ENCODE data around the gene ADCY1. TPM values are rescaled to one million over a fixed set of nuclear protein-coding genes. Genes with fewer than 3 reads are reported as not detected.

Gene ADCY1
- polyA plus RNA-seq, 1 donor (not counting 4 experiments of a cell fraction or from before 2014, with no cell fraction given), result 0.54 TPM

DNA sequence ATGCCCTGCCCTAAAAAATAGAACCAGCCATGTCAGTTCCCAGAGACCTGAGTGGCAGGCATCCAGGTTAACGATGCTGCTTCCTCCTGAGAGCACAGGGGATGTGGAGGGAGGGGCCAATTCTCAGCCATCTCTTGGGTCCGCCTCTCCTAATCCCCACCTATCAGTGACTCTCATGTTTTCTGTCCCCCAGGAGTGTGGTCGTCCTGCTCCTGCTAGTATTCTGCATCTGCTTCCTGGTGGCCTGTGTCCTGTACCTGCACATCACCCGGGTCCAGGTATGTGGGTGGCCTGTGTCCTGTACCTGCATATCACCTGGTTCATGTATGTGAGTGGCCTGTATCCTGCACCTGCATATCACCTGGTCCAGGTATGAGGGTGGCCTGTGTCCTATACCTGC lies 105.3 kb downstream of the ADCY1 start:
- TF ChIP-seq, protein P1, sequence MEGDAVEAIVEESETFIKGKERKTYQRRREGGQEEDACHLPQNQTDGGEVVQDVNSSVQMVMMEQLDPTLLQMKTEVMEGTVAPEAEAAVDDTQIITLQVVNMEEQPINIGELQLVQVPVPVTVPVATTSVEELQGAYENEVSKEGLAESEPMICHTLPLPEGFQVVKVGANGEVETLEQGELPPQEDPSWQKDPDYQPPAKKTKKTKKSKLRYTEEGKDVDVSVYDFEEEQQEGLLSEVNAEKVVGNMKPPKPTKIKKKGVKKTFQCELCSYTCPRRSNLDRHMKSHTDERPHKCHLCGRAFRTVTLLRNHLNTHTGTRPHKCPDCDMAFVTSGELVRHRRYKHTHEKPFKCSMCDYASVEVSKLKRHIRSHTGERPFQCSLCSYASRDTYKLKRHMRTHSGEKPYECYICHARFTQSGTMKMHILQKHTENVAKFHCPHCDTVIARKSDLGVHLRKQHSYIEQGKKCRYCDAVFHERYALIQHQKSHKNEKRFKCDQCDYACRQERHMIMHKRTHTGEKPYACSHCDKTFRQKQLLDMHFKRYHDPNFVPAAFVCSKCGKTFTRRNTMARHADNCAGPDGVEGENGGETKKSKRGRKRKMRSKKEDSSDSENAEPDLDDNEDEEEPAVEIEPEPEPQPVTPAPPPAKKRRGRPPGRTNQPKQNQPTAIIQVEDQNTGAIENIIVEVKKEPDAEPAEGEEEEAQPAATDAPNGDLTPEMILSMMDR (optimal IDR thresholded peaks at IDR 0.05 in 1 of 3, IDR thresholded peaks at IDR 0.05 in 1 of 3, conservative IDR thresholded peaks at IDR 0.05 in 1 of 3; ENCODE audit: extremely low read depth in 1 of 3, insufficient read depth in 2 of 3, low read length in 3 of 3), result no peak
- no peak for TF ChIP-seq EZH2 (IDR thresholded peaks at IDR 0.05; ENCODE audit: low read length)
- no peaks in the 10 kb centered on the region for H4K20me1 ChIP-seq (ENCODE audit: control insufficient read depth, extremely low read depth, insufficient read depth, low read length)
- H3K79me2 ChIP-seq (ENCODE audit: control insufficient read depth, insufficient read depth, low read length), result no peaks in the 10 kb centered on the region
- dilution Hi-C loops (cut with MboI; ENCODE audit: extremely low pct_ligation_motif_present, low sequenced_read_pairs), result no loop called here
- H3K4me2 ChIP-seq (ENCODE audit: control insufficient read depth, extremely low read depth, insufficient read depth, low read depth, low read length), result no peak overlapping the region
- H3K4me1 ChIP-seq (ENCODE audit: control insufficient read depth, extremely low read depth, insufficient read depth, low read length), result no peaks in the 10 kb centered on the region
- no peak for FAIRE-seq
- H2AFZ ChIP-seq (ENCODE audit: control insufficient read depth, low read length), result no peak overlapping the region
- H3K27ac ChIP-seq (ENCODE audit: control insufficient read depth, insufficient read depth, low read length), result no peak overlapping the region
- H3K9me1 ChIP-seq (ENCODE audit: control insufficient read depth, extremely low read depth, insufficient read depth, low read length), result no peaks in the 10 kb centered on the region
- no peaks in the 10 kb centered on the region for H3K36me3 ChIP-seq (ENCODE audit: control insufficient read depth in 2 of 2, extremely low read depth in 1 of 2, insufficient read depth in 2 of 2, low read length in 2 of 2)
- no peak overlapping the region for H3K4me3 ChIP-seq (ENCODE audit: control insufficient read depth in 2 of 3, extremely low read depth in 1 of 3, insufficient read depth in 2 of 3, low read depth in 1 of 3, low read length in 3 of 3)
- H3K9me3 ChIP-seq (ENCODE audit: control insufficient read depth, low read depth, low read length), result no peaks in the 10 kb centered on the region
- H3K9ac ChIP-seq (ENCODE audit: control insufficient read depth, extremely low read depth, insufficient read depth, low read length), result no peak overlapping the region
- peaks cover 8% of the 10 kb centered on the region for H3K27me3 ChIP-seq (ENCODE audit: control insufficient read depth, extremely low read depth, insufficient read depth, low read length)
- DNase-seq (ENCODE audit: low read depth, low spot score), result no peak

GRCh38 chr7:45680776-45681175 lies 106.6 kb downstream of the ADCY1 start:
- dilution Hi-C loops (cut with MboI; ENCODE audit: extremely low pct_ligation_motif_present, low sequenced_read_pairs), result no loop called here
- no peak for TF ChIP-seq EZH2 (IDR thresholded peaks at IDR 0.05; ENCODE audit: low read length)
- TF ChIP-seq, protein P1 (optimal IDR thresholded peaks at IDR 0.05 in 1 of 3, IDR thresholded peaks at IDR 0.05 in 1 of 3, conservative IDR thresholded peaks at IDR 0.05 in 1 of 3; ENCODE audit: extremely low read depth in 1 of 3, insufficient read depth in 2 of 3, low read length in 3 of 3), result no peak
- DNase-seq (ENCODE audit: low read depth, low spot score) (no peak), FAIRE-seq (no peak)
- H2AFZ ChIP-seq (ENCODE audit: control insufficient read depth, low read length), result no peak overlapping the region
- H3K9me3 ChIP-seq (ENCODE audit: control insufficient read depth, low read depth, low read length), result no peaks in the 10 kb centered on the region
- H3K9ac ChIP-seq (ENCODE audit: control insufficient read depth, extremely low read depth, insufficient read depth, low read length), result no peak overlapping the region
- no peaks in the 10 kb centered on the region for H3K79me2 ChIP-seq (ENCODE audit: control insufficient read depth, insufficient read depth, low read length)
- no peaks in the 10 kb centered on the region for H3K4me1 ChIP-seq (ENCODE audit: control insufficient read depth, extremely low read depth, insufficient read depth, low read length)
- H3K27me3 ChIP-seq (ENCODE audit: control insufficient read depth, extremely low read depth, insufficient read depth, low read length), result peaks cover 9% of the 10 kb centered on the region
- no peak overlapping the region for H3K4me3 ChIP-seq (ENCODE audit: control insufficient read depth in 2 of 3, extremely low read depth in 1 of 3, insufficient read depth in 2 of 3, low read depth in 1 of 3, low read length in 3 of 3)
- no peak overlapping the region for H3K4me2 ChIP-seq (ENCODE audit: control insufficient read depth, extremely low read depth, insufficient read depth, low read depth, low read length)
- no peaks in the 10 kb centered on the region for H3K36me3 ChIP-seq (ENCODE audit: control insufficient read depth in 2 of 2, extremely low read depth in 1 of 2, insufficient read depth in 2 of 2, low read length in 2 of 2)
- no peaks in the 10 kb centered on the region for H3K9me1 ChIP-seq (ENCODE audit: control insufficient read depth, extremely low read depth, insufficient read depth, low read length)
- no peak overlapping the region for H3K27ac ChIP-seq (ENCODE audit: control insufficient read depth, insufficient read depth, low read length)
- H4K20me1 ChIP-seq (ENCODE audit: control insufficient read depth, extremely low read depth, insufficient read depth, low read length), result no peaks in the 10 kb centered on the region
